K562 (cell line): ENCODE results near the gene IMP4. TPM values are rescaled to one million over a fixed set of nuclear protein-coding genes. Genes with fewer than 3 reads are reported as not detected.
"Not testable (repeated sequence)": the region's sequence is repeated elsewhere in the genome, so short reads cannot be mapped to it uniquely, and the experiment has no call there.

Experiments
- ATAC-seq: fragments of 200-7000 bp; cut with Tn5 transposase; 3 replicates; pipeline ENCODE4 v1.9.1; 2020; ENCODE audit warnings: moderate library complexity
- BruUV-seq: library from RNA; stranded (reverse); fragments of 400-500 nt; replicated peaks from 2 replicates; lab custom pipeline; 2021; lab: Mats Ljungman, UMichigan
- CTCF ChIA-PET: fragments of 300-600 bp; formaldehyde crosslinking; extraction: SDS; loops from one replicate; lab custom pipeline; 2021; ENCODE audit warnings: low intra/inter-chr PET ratio; lab: Yijun Ruan, JAX
- POLR2A ChIA-PET: fragments of 300-600, 350-650 bp; sonication (Branson Sonifier 250); formaldehyde crosslinking; extraction: SDS; loops from one replicate; lab custom pipeline; 2021; ENCODE audit warnings: antibody characterized with exemption, inconsistent platforms; lab: Yijun Ruan, JAX
- DNase-seq, 4 experiments: peaks; one replicate each; pipeline versions ENCODE4 v3.0.0 to v3.0.0-alpha.2; 2011 to 2018; ENCODE audit warnings: low spot score in 3 of 4, mixed read lengths in 3 of 4; ENCODE audit errors: extremely low read depth in 1 of 4
- FAIRE-seq: peaks from 2 replicates; lab custom pipeline; 2011; peaks lifted over from hg19 to GRCh38; lab: Jason Lieb, UNC
- H2AFZ ChIP-seq: 2 replicates; pipeline ENCODE4 v1.6.0; 2011; ENCODE audit warnings: low read depth, low read length, control low read depth, inconsistent platforms
- H3K27ac ChIP-seq: fragments of 200-600 bp; 3 replicates; pipeline ENCODE4 v1.8.0; 2011; ENCODE audit warnings: low read depth, mild to moderate bottlenecking, control low read depth, inconsistent platforms, low read length, moderate library complexity, mixed read lengths; ENCODE audit errors: extremely low read depth
- H3K27me3 ChIP-seq, 2 experiments: fragments of 300-600 bp in 1 of 2; 2 replicates in 1 of 2; 3 replicates in 1 of 2; pipeline versions ENCODE4 v1.6.0 to v1.8.0; 2011; ENCODE audit warnings: inconsistent platforms in 2 of 2, low read length in 2 of 2, mild to moderate bottlenecking in 1 of 2, mixed read lengths in 1 of 2, moderate library complexity in 1 of 2; ENCODE audit not compliant: control insufficient read depth in 2 of 2, insufficient read depth in 2 of 2
- H3K36me3 ChIP-seq: fragments of 300-600 bp; 3 replicates; pipeline ENCODE4 v1.8.0; 2011; ENCODE audit warnings: mild to moderate bottlenecking, low read length, inconsistent platforms; ENCODE audit not compliant: control insufficient read depth, insufficient read depth
- H3K4me1 ChIP-seq, 2 experiments: fragments of 200-600 bp in 1 of 2; replicated peaks in 1 of 2; 2 replicates in 1 of 2; 3 replicates in 1 of 2; pipeline versions ENCODE4 v1.5.1 to v1.8.0; 2011; ENCODE audit warnings: inconsistent platforms in 2 of 2, low read length in 2 of 2, mild to moderate bottlenecking in 1 of 2, mixed read lengths in 1 of 2, moderate library complexity in 1 of 2; ENCODE audit not compliant: control insufficient read depth in 2 of 2, insufficient read depth in 2 of 2
- H3K4me2 ChIP-seq: 2 replicates; pipeline ENCODE4 v1.6.1; 2011; ENCODE audit warnings: low read length, control low read depth, inconsistent platforms, mixed read lengths; ENCODE audit not compliant: insufficient read depth
- H3K4me3 ChIP-seq: fragments of 200-600 bp; sonication (generic), shearing (Covaris generic); 2 replicates; pipeline ENCODE4 v1.5.1; 2016; ENCODE audit warnings: control low read depth, inconsistent platforms
- H3K79me2 ChIP-seq: fragments of 200-600 bp; 3 replicates; pipeline ENCODE4 v1.8.0; 2011; ENCODE audit warnings: low read length, inconsistent platforms; ENCODE audit not compliant: control insufficient read depth, insufficient read depth
- H3K9ac ChIP-seq, 2 experiments: 2 replicates each; pipeline versions ENCODE4 v1.6.0 to v1.6.1; 2011; ENCODE audit warnings: low read depth in 2 of 2, low read length in 2 of 2, control low read depth in 1 of 2, inconsistent platforms in 1 of 2, mild to moderate bottlenecking in 1 of 2, mixed read lengths in 1 of 2; ENCODE audit not compliant: insufficient read depth in 1 of 2
- H3K9me1 ChIP-seq: one replicate; pipeline ENCODE4 v1.6.0; 2011; ENCODE audit warnings: inconsistent platforms, mild to moderate bottlenecking, low read length, moderate library complexity; ENCODE audit not compliant: control insufficient read depth, insufficient read depth
- H3K9me3 ChIP-seq: replicated peaks from 2 replicates; pipeline ENCODE4 v1.5.1; 2011; ENCODE audit warnings: low read depth, low read length, inconsistent platforms; ENCODE audit not compliant: control insufficient read depth, insufficient read depth
- H4K20me1 ChIP-seq: replicated peaks from 2 replicates; pipeline ENCODE4 v1.6.1; 2011; ENCODE audit warnings: low read length, inconsistent platforms, mixed read lengths; ENCODE audit not compliant: control insufficient read depth, insufficient read depth
- ZBTB40 ChIP-seq, 2 experiments: fragments of 450-650 bp in 1 of 2; sonication (generic) in 1 of 2; formaldehyde crosslinking in 1 of 2; IDR thresholded peaks; 2 replicates each; pipeline versions ENCODE4 v1.7.1 to v1.9.0; 2016 to 2022; ENCODE audit warnings: inconsistent platforms in 1 of 2, mild to moderate bottlenecking in 1 of 2, missing genetic modification reagents in 1 of 2
- WGBS: fragments of 100-300 bp; shearing (Covaris generic); methylation state at CpG from one replicate; pipeline ENCODE4 v1.1.6; 2016; ENCODE audit warnings: low coverage, mixed read lengths; ENCODE audit not compliant: insufficient coverage; ENCODE audit errors: missing lambda C conversion rate; 5-methylcytosine and 5-hydroxymethylcytosine counted together
- in situ Hi-C: fragments of 300-500 bp; cut with MboI; formaldehyde crosslinking; loops from 4 replicates; pipeline ENCODE4 v1.15.0; 2018; ENCODE audit warnings: inconsistent platforms, mixed read lengths
- intact Hi-C: fragments of 100-400 bp; cut with micrococcal nuclease; formaldehyde crosslinking; loops from 2 replicates; pipeline ENCODE4 v1.14.2; 2022
- polyA plus RNA-seq, 8 experiments: library from polyadenylated mRNA; depleted of rRNA in 4 of 8; stranded (reverse) in 5 of 8; unstranded in 3 of 8; fragments of >200 nt; fragmentation: Nextera tagmentation in 2 of 8; fragmentation: Illumina TruSeq in 1 of 8; extraction: Ambion mirVana in 2 of 8; extraction: Trizol in 1 of 8; gene quantifications; 2 replicates each; pipeline versions ENCODE4 v1.2.1 to v1.2.3, GENCODE V29; 2011 to 2014; ENCODE audit warnings: inconsistent platforms in 1 of 8, missing spikeins in 1 of 8
- total RNA-seq, 7 experiments: library from RNA; depleted of rRNA in 6 of 7; stranded (reverse); fragments of >200 nt in 6 of 7; fragmentation: Illumina TruSeq in 2 of 7; extraction: Trizol in 2 of 7; gene quantifications; 2 replicates each; pipeline versions ENCODE4 v1.2.1 to v1.2.3, GENCODE V29; 2011 to 2021; ENCODE audit warnings: low replicate concordance in 1 of 7

The IMP4 gene
- total and polyA plus RNA-seq, 9 of the 15 experiments (the other 6 are each of a cell fraction or from before 2014, with no cell fraction given), result 35.4 to 209 (median 100.0) TPM

GRCh38 chr2:130333253-130333652 lies 9.4 kb upstream of the IMP4 start:
- not testable (repeated sequence) for DNase-seq; H3K4me2 ChIP-seq; BruUV-seq; H3K36me3 ChIP-seq; H3K79me2 ChIP-seq; H3K9me1 ChIP-seq; H4K20me1 ChIP-seq; H3K27ac ChIP-seq; ATAC-seq; H3K27me3 ChIP-seq; FAIRE-seq; H3K9me3 ChIP-seq; H3K4me3 ChIP-seq; TF ChIP-seq ZBTB40 (CRISPR knock-in tag; IDR thresholded peaks at IDR 0.05)
- CTCF ChIA-PET, result interaction anchor here (1.6 kb wide), 1 partner anchor 151 kb away, joined by 6 read pairs; the partner anchor contains the start of genes MZT2B and SMPD4
- in situ Hi-C loops, result loop anchor here (25.0 kb wide), 2 partner anchors 904 to 1179 kb away; no protein-coding TSS in a partner anchor
- Histone ChIP-seq H3K9ac (peak overlapping the region in 1 of 2 experiments; percentile 12; a peak in 1 of 4 replicates), H2AFZ (peak overlapping the region; percentile 88), H3K4me1 (peaks cover 12 to 23% of the 10 kb centered on the region in 2 experiments; a peak in 4 of 5 replicates)
- POLR2A ChIA-PET, result interaction anchor here (0.9 to 1.2 kb wide), 2 partner anchors 9 to 185 kb away, joined by 3 to 4 read pairs; partner anchors contain the start of gene IMP4
- 0 out of 2 replicates have a peak, but pooled peaks have one; percentile 23 for TF ChIP-seq ZBTB40 (IDR thresholded peaks at IDR 0.05)
- intact Hi-C loops, result loop anchor here (2.0 kb wide), 1 partner anchor 176 kb away; no protein-coding TSS in a partner anchor
- 63% methylated on average over 7 of the region's 8 CpGs for WGBS
